Central memory CD8-positive, alpha-beta T cell (primary cell): ENCODE measurements around the gene EVI5L.
"Not testable (repeated sequence)": the region's sequence is repeated elsewhere in the genome, so short reads cannot be mapped to it uniquely, and the experiment has no call there.

Source experiments
- ATAC-seq: fragments of 150-1000 bp; cut with Tn5 transposase; replicated peaks from 2 replicates; pipeline ENCODE4 v1.10.0; 2022; ENCODE audit warnings: mild to moderate bottlenecking, moderate FRiP score, moderate number of reproducible peaks; ENCODE audit not compliant: poor library complexity, severe bottlenecking; ENCODE audit errors: extremely low read depth
- DNase-seq, 2 donors: peaks; one replicate each; pipeline ENCODE4 v3.0.0; 2021; ENCODE audit warnings: low spot score in 2 of 2
- H3K27ac Mint-ChIP-seq: one replicate; pipeline ENCODE4 v1.8.0; 2022; ENCODE audit warnings: low read depth, mild to moderate bottlenecking, moderate library complexity, mixed read lengths
- H3K27me3 Mint-ChIP-seq: one replicate; pipeline ENCODE4 v1.8.0; 2022; ENCODE audit warnings: mixed read lengths
- H3K36me3 Mint-ChIP-seq: one replicate; pipeline ENCODE4 v1.8.0; 2022; ENCODE audit warnings: mild to moderate bottlenecking, moderate library complexity, mixed read lengths; ENCODE audit not compliant: insufficient read depth
- H3K4me1 Mint-ChIP-seq: one replicate; pipeline ENCODE4 v1.8.0; 2022; ENCODE audit warnings: mixed read lengths
- H3K4me3 Mint-ChIP-seq: one replicate; pipeline ENCODE4 v1.8.0; 2022; ENCODE audit warnings: mild to moderate bottlenecking, moderate library complexity, mixed read lengths
- H3K9me3 Mint-ChIP-seq: one replicate; pipeline ENCODE4 v1.8.0; 2022; ENCODE audit warnings: mixed read lengths

Gene EVI5L

DNA sequence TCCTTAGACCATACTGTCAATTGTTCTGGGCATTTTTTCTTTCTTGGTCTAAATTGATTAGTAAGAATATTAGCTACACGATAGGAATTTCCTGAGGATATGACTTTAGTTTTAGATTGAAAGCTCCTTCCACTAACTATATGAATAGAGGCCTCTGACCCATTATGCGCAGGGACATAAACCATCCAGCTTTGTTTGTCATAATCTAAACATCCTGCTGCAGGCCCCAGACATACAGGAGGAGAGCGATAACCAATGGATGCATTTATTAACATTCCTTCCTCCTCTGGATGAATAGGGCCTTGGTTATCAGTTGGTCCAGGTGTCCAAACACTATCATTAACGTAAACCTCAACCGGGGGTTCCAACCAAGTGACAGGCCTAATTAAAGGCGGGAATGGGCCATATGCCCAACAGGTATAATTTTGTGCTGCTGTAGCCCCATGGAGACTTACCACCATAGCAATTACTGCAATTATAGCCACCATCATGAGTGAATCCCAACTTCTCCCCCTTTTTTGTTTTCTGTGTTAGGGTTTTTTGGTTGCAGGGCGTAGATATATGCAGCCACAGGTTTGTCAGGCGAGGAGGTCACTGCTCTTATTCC lies 34.4 kb upstream of the EVI5L start:
- H3K4me3 Mint-ChIP-seq = no peak overlapping the region
- peaks cover 2% of the 10 kb centered on the region for H3K36me3 Mint-ChIP-seq
- no peak overlapping the region for H3K27ac Mint-ChIP-seq
- no peaks in the 10 kb centered on the region for H3K27me3 Mint-ChIP-seq
- no peaks in the 10 kb centered on the region for H3K4me1 Mint-ChIP-seq
- no peak for ATAC-seq
- H3K9me3 Mint-ChIP-seq = no peaks in the 10 kb centered on the region
- DNase-seq = no peak

GRCh38 chr19:7799640-7800355 lies 30.2 kb upstream of the EVI5L start:
- ATAC-seq (no peak), DNase-seq (peak; percentile 20 to 37)
- Mint-ChIP-seq H3K27ac (no peak overlapping the region), H3K4me1 (no peaks in the 10 kb centered on the region), H3K36me3 (peaks cover 2% of the 10 kb centered on the region), H3K27me3 (peaks cover 14% of the 10 kb centered on the region), H3K4me3 (no peak overlapping the region), H3K9me3 (no peaks in the 10 kb centered on the region)

- H3K27ac Mint-ChIP-seq = no peak overlapping the region
- ATAC-seq (no peak), DNase-seq (no peak)
- peaks cover 14% of the 10 kb centered on the region for H3K27me3 Mint-ChIP-seq
- peaks cover under 1% of the 10 kb centered on the region for H3K4me1 Mint-ChIP-seq
- no peak overlapping the region for H3K4me3 Mint-ChIP-seq
- H3K9me3 Mint-ChIP-seq = no peaks in the 10 kb centered on the region
- H3K36me3 Mint-ChIP-seq = peaks cover 2% of the 10 kb centered on the region
Measured at GRCh38 chr19:7801020-7801570, 28.9 kb upstream of the EVI5L start.

GRCh38 chr19:7806234-7806633 lies 23.8 kb upstream of the EVI5L start:
- Mint-ChIP-seq H3K4me1 (peaks cover 13% of the 10 kb centered on the region), H3K4me3 (no peak overlapping the region), H3K9me3 (peaks cover 12% of the 10 kb centered on the region), H3K27ac (peak overlapping the region; percentile 62), H3K36me3 (no peaks in the 10 kb centered on the region), H3K27me3 (peaks cover 14% of the 10 kb centered on the region)
- DNase-seq (no peak), ATAC-seq (no peak)

DNA sequence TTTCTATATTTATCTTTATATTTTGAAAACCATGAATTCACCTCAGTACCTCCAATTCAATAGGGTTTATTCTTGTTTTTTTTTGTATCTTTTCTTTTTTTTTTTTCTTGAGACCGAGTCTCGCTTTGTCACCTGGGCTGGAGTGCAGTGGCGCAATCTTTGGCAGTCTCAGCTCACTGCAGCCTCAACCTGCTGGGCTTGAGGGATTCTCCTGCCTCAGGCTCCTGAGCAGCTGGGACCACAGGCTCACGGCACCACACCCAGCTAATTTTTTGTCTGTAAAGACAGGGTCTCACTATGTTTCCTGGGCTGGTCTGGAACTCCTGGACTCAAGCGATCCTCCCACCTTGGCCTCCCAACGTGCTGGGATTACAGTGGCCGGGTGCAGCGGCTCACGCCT lies 23.1 kb upstream of the EVI5L start:
- Mint-ChIP-seq H3K27ac (no peak overlapping the region), H3K36me3 (no peaks in the 10 kb centered on the region), H3K4me3 (no peak overlapping the region), H3K9me3 (peaks cover 12% of the 10 kb centered on the region), H3K4me1 (peaks cover 13% of the 10 kb centered on the region), H3K27me3 (peaks cover 14% of the 10 kb centered on the region)
- ATAC-seq (no peak), DNase-seq (no peak)

DNA sequence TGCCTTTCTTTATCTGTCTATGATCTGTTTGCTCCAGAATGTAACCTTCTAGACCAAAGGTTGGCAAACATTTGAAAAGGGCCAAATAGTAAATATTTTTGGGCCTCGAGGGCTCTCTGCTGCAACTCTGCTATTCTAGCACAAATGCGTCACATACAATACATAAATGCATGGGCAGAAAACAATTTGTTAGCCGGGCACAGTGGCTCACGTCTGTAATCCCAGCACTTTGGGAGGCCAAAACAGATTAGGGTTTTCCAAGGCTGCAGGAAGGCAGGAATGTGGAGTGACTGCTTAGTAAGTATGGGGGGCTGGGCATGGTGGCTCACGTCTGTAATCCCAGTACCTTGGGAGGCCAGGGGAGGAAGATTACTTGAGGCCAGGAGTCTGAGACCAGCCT lies 21.9 kb upstream of the EVI5L start:
- H3K27ac Mint-ChIP-seq = peak overlapping the region; percentile 72
- H3K9me3 Mint-ChIP-seq = peaks cover 12% of the 10 kb centered on the region
- H3K36me3 Mint-ChIP-seq = no peaks in the 10 kb centered on the region
- peak overlapping the region; percentile 45 for H3K4me3 Mint-ChIP-seq
- H3K4me1 Mint-ChIP-seq = peaks cover 13% of the 10 kb centered on the region
- peaks cover 2% of the 10 kb centered on the region for H3K27me3 Mint-ChIP-seq
- no peak for ATAC-seq
- DNase-seq = no peak

DNA sequence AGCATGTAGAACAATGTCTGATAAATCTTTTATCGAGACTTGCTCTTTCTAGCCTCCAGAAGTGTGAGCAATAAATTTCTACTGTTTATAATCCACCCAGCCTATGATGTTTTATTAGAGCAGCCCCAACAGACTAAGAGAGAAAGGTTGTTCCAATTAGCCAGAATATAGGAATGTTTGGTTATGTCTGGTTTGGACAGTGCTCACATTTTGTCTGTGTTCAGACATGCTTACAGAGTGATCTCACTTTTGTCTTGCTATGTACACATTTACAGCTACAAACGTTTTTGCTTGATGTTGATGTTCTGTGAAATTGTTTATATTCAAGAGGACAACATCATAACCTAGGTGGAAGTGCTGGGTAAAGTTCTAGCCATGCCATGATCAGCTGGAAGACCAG lies 18.0 kb upstream of the EVI5L start:
- H3K27me3 Mint-ChIP-seq = no peaks in the 10 kb centered on the region
- no peaks in the 10 kb centered on the region for H3K36me3 Mint-ChIP-seq
- H3K4me3 Mint-ChIP-seq = no peak overlapping the region
- H3K27ac Mint-ChIP-seq = no peak overlapping the region
- no peak for ATAC-seq
- H3K9me3 Mint-ChIP-seq = peaks cover 12% of the 10 kb centered on the region
- H3K4me1 Mint-ChIP-seq = peaks cover 25% of the 10 kb centered on the region
- no peak for DNase-seq

DNA sequence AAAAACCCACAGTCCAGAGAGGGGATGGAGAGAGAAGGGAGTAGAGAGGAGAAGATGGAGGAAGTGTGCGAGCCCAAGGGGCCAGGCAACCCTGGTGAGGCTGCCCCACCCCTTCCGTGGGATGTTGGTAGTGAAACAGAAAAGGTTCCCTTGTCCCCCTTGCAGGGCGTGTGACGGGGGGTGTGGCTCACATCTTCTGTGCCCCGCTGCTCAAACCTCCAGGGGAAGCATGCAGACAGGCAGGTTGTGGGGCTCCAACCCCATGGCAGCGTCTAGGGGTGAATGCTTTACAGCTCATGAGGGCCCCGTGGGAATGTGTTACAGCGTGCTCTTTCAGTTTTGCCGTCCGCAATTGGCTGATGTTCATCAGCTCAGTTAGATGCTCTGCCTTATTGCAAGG lies 14.7 kb upstream of the EVI5L start:
- Mint-ChIP-seq H3K27ac (no peak overlapping the region), H3K36me3 (no peaks in the 10 kb centered on the region), H3K27me3 (peaks cover 16% of the 10 kb centered on the region), H3K9me3 (peaks cover 6% of the 10 kb centered on the region), H3K4me1 (peaks cover 18% of the 10 kb centered on the region), H3K4me3 (peak overlapping the region; percentile 67)
- no peak for DNase-seq
- peak; percentile 58 for ATAC-seq

GRCh38 chr19:7816040-7816439 lies 14.0 kb upstream of the EVI5L start:
- peaks cover 23% of the 10 kb centered on the region for H3K27me3 Mint-ChIP-seq
- ATAC-seq, DNase-seq, H3K9me3 Mint-ChIP-seq, H3K36me3 Mint-ChIP-seq, H3K27ac Mint-ChIP-seq: not testable (repeated sequence)
- peak overlapping the region; percentile 67 for H3K4me3 Mint-ChIP-seq
- H3K4me1 Mint-ChIP-seq = peaks cover 18% of the 10 kb centered on the region

DNA sequence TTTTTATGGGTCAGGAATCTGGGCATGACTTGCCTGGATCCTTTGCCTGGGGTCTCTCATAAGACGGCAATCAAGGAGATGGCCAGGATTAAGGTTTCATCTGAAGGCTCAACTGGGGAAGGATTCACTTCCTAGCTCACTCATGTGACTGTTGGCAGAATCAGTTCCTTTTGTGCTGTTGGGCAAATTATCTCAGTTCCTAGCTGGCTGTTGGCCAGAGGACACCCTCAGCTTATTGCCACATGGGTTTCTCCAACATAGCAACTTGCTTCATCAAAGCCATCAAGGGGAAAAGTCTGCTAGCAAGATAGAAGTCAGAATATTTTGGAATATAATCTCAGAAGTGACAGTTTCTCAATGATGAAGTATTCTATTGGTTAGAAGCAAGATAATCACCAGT lies 12.2 kb upstream of the EVI5L start:
- DNase-seq = no peak
- peaks cover 27% of the 10 kb centered on the region for H3K27me3 Mint-ChIP-seq
- no peaks in the 10 kb centered on the region for H3K9me3 Mint-ChIP-seq
- H3K27ac Mint-ChIP-seq = no peak overlapping the region
- ATAC-seq = no peak
- no peaks in the 10 kb centered on the region for H3K36me3 Mint-ChIP-seq
- H3K4me3 Mint-ChIP-seq = no peak overlapping the region
- H3K4me1 Mint-ChIP-seq = peaks cover 18% of the 10 kb centered on the region

DNA sequence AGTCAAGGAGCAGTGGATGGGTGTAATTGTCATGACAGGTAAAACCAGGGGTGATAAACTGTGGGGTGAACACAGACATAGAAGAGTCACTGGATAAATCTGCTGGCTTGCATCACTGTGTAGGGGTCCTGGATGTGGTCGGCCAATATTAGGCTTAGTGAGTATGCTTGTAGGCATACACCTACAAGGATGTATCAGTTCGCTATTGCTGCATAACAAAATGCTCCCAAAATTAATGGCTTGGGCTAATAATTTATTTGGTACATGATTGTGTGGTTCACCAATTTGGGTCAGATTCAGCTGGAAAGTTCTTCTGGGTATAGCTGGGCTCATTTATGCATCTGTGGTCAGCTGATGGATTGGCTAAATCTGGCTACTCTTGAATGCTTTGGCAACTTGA lies 11.2 kb upstream of the EVI5L start:
- Mint-ChIP-seq H3K9me3 (no peaks in the 10 kb centered on the region), H3K27me3 (peaks cover 27% of the 10 kb centered on the region), H3K27ac (no peak overlapping the region), H3K36me3 (no peaks in the 10 kb centered on the region), H3K4me3 (no peak overlapping the region), H3K4me1 (peaks cover 18% of the 10 kb centered on the region)
- no peak for ATAC-seq
- DNase-seq = no peak

DNA sequence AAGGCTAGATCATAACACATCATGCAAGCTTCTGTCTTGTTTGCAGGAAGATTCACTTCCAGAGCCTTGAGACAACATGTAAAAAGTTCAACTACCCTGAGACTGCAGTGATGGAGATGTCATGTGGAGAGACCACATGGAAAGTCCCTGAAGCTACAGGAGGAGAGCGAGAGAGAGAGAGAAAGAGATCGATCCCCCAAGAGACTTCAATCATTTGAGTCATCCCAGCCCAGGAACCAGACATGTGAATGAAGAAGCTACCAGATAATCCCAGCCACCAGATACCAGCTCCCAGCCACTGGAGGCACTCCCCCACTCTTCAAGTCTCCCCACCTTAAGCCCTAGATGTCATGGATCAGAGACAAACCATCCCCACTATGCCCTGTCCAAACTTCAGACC lies 10.7 kb upstream of the EVI5L start:
- H3K27ac Mint-ChIP-seq = no peak overlapping the region
- no peaks in the 10 kb centered on the region for H3K9me3 Mint-ChIP-seq
- H3K36me3 Mint-ChIP-seq = no peaks in the 10 kb centered on the region
- DNase-seq (no peak), ATAC-seq (no peak)
- H3K27me3 Mint-ChIP-seq = peaks cover 27% of the 10 kb centered on the region
- no peak overlapping the region for H3K4me3 Mint-ChIP-seq
- H3K4me1 Mint-ChIP-seq = peaks cover 18% of the 10 kb centered on the region

- H3K36me3 Mint-ChIP-seq = no peaks in the 10 kb centered on the region
- no peaks in the 10 kb centered on the region for H3K9me3 Mint-ChIP-seq
- ATAC-seq (no peak), DNase-seq (no peak)
- peaks cover 5% of the 10 kb centered on the region for H3K4me1 Mint-ChIP-seq
- no peak overlapping the region for H3K27ac Mint-ChIP-seq
- no peak overlapping the region for H3K4me3 Mint-ChIP-seq
- H3K27me3 Mint-ChIP-seq = peaks cover 27% of the 10 kb centered on the region
Measured at GRCh38 chr19:7820588-7820987, 9.4 kb upstream of the EVI5L start.
